HCT116 (cell line): ENCODE measurements around the gene ZNF80. TPM values are rescaled to one million over a fixed set of nuclear protein-coding genes. Genes with fewer than 3 reads are reported as not detected.

Experiments
- ATAC-seq: fragments of 200-7000 bp; cut with Tn5 transposase; 2 replicates; pipeline ENCODE4 v1.9.1; 2020; ENCODE audit warnings: mild to moderate bottlenecking, moderate library complexity
- BruUV-seq: library from RNA; stranded (reverse); fragments of 400-500 nt; replicated peaks from 2 replicates; lab custom pipeline; 2021; lab: Mats Ljungman, UMichigan
- CTCF ChIA-PET: fragments of 300-600 bp; sonication (Branson Sonifier 250); formaldehyde crosslinking; loops from one replicate; lab custom pipeline; 2021; ENCODE audit warnings: antibody characterized with exemption; lab: Charles Lee
- POLR2A ChIA-PET: fragments of 300-600, 350-600 bp; sonication (Branson Sonifier 250); formaldehyde crosslinking; loops from one replicate; lab custom pipeline; 2021; ENCODE audit warnings: antibody characterized with exemption; lab: Charles Lee
- RAD21 ChIA-PET, 2 experiments: fragments of 300-600 bp; sonication (Branson Sonifier 250); formaldehyde crosslinking; loops; one replicate each; lab custom pipeline; 2023; ENCODE audit warnings: low total read pairs in 2 of 2; ENCODE audit not compliant: uncharacterized antibody in 2 of 2, unreplicated experiment in 2 of 2, low non-redundant PET in 1 of 2; lab: Charles Lee
- DNase-seq: peaks from one replicate; pipeline ENCODE4 v3.0.0-alpha.2; 2010; ENCODE audit warnings: low read depth, low spot score
- H2AFZ ChIP-seq: fragments of 200-600 bp; shearing (Covaris generic), sonication (generic); 2 replicates; pipeline ENCODE4 v1.6.1; 2017; ENCODE audit warnings: low read depth, mixed run types, mixed read lengths, antibody characterized with exemption, low read length; ENCODE audit not compliant: poor library complexity, severe bottlenecking
- H3K27ac ChIP-seq: 2 replicates; pipeline ENCODE4 v1.5.1; 2012; ENCODE audit warnings: low read depth, low read length
- H3K27me3 ChIP-seq: fragments of 200-600 bp; sonication (generic); 2 replicates; pipeline ENCODE4 v1.6.1; 2016; ENCODE audit warnings: mixed run types, low read length, mixed read lengths; ENCODE audit not compliant: insufficient read depth
- H3K36me3 ChIP-seq, 2 experiments: fragments of 200-500 bp in 1 of 2; fragments of 200-600 bp in 1 of 2; sonication (Bioruptor generic) in 1 of 2; sonication (generic) in 1 of 2; 2 replicates each; pipeline versions ENCODE4 v1.5.1 to v1.6.1; 2014 to 2016; ENCODE audit warnings: low read length in 2 of 2, inconsistent platforms in 1 of 2, mixed read lengths in 1 of 2, mixed run types in 1 of 2; ENCODE audit not compliant: insufficient read depth in 2 of 2, control insufficient read depth in 1 of 2
- H3K4me1 ChIP-seq, 2 experiments: fragments of 200-600 bp in 1 of 2; sonication (generic) in 1 of 2; 2 replicates each; pipeline versions ENCODE4 v1.5.1 to v1.6.1; 2012 to 2017; ENCODE audit warnings: low read length in 2 of 2, inconsistent platforms in 1 of 2, mild to moderate bottlenecking in 1 of 2, mixed read lengths in 1 of 2, mixed run types in 1 of 2, moderate library complexity in 1 of 2; ENCODE audit not compliant: insufficient read depth in 2 of 2, control insufficient read depth in 1 of 2
- H3K4me2 ChIP-seq: fragments of 200-600 bp; sonication (generic); 2 replicates; pipeline ENCODE4 v1.6.1; 2017; ENCODE audit warnings: mixed run types, low read length, mixed read lengths
- H3K4me3 ChIP-seq, 2 experiments: fragments of 200-600 bp in 1 of 2; sonication (generic) in 1 of 2; replicated peaks in 1 of 2; 2 replicates each; pipeline ENCODE4 v1.5.1; 2011 to 2016; ENCODE audit warnings: low read length in 2 of 2, control low read depth in 1 of 2, low read depth in 1 of 2, mild to moderate bottlenecking in 1 of 2, mixed read lengths in 1 of 2, mixed run types in 1 of 2
- H3K79me2 ChIP-seq: fragments of 200-600 bp; sonication (generic); 2 replicates; pipeline ENCODE4 v1.6.1; 2017; ENCODE audit warnings: mild to moderate bottlenecking, mixed run types, low read length, moderate library complexity, mixed read lengths; ENCODE audit not compliant: insufficient read depth
- H3K9ac ChIP-seq: fragments of 200-600 bp; sonication (generic); 2 replicates; pipeline ENCODE4 v1.6.1; 2016; ENCODE audit warnings: low read length, mixed read lengths
- H3K9me2 ChIP-seq: fragments of 200-600 bp; sonication (generic), shearing (Covaris generic); 2 replicates; pipeline ENCODE4 v1.6.1; 2017; ENCODE audit warnings: mixed run types, mild to moderate bottlenecking, moderate library complexity; ENCODE audit not compliant: insufficient read depth
- H3K9me3 ChIP-seq, 2 experiments: fragments of 200-500 bp in 1 of 2; fragments of 200-600 bp in 1 of 2; sonication (Bioruptor generic) in 1 of 2; sonication (generic) in 1 of 2; 2 replicates each; pipeline ENCODE4 v1.6.1; 2014 to 2017; ENCODE audit warnings: low read length in 2 of 2, mixed read lengths in 2 of 2, inconsistent platforms in 1 of 2, low read depth in 1 of 2, mild to moderate bottlenecking in 1 of 2, mixed run types in 1 of 2, moderate library complexity in 1 of 2; ENCODE audit not compliant: control insufficient read depth in 1 of 2, insufficient read depth in 1 of 2
- H4K20me1 ChIP-seq: fragments of 200-600 bp; sonication (generic), shearing (Covaris generic); 2 replicates; pipeline ENCODE4 v1.6.1; 2017; ENCODE audit warnings: mixed run types, mild to moderate bottlenecking, moderate library complexity; ENCODE audit not compliant: insufficient read depth
- ATF3 ChIP-seq: IDR thresholded peaks from 2 replicates; pipeline ENCODE4 v1.6.1; 2012
- CBX3 ChIP-seq: IDR thresholded peaks from 2 replicates; pipeline ENCODE4 v1.6.1; 2012; ENCODE audit warnings: low read depth
- CTCF ChIP-seq, 3 experiments: fragments of 200-600 bp in 1 of 3; sonication (generic) in 1 of 3; IDR thresholded peaks in 2 of 3; conservative IDR thresholded peaks in 1 of 3; 2 replicates each; pipeline ENCODE4 v1.5.1; 2012 to 2017; ENCODE audit warnings: low read depth in 2 of 3, low read length in 2 of 3, antibody characterized with exemption in 1 of 3, borderline replicate concordance in 1 of 3, control low read depth in 1 of 3, mild to moderate bottlenecking in 1 of 3, mixed read lengths in 1 of 3, mixed run types in 1 of 3, moderate library complexity in 1 of 3; ENCODE audit not compliant: insufficient read depth in 1 of 3
- EGR1 ChIP-seq: IDR thresholded peaks from 2 replicates; pipeline ENCODE4 v1.6.1; 2012; ENCODE audit warnings: low read depth
- ELF1 ChIP-seq: IDR thresholded peaks from 2 replicates; pipeline ENCODE4 v1.6.1; 2012; ENCODE audit warnings: low read depth, borderline replicate concordance
- EZH2phosphoT487 ChIP-seq: fragments of 200-600 bp; IDR thresholded peaks from 2 replicates; pipeline ENCODE4 v1.6.1; 2018; ENCODE audit warnings: antibody characterized with exemption, borderline replicate concordance
- FOSL1 ChIP-seq: IDR thresholded peaks from 2 replicates; pipeline ENCODE4 v1.6.1; 2012; ENCODE audit warnings: low read depth
- JUND ChIP-seq: IDR thresholded peaks from 2 replicates; pipeline ENCODE4 v1.6.1; 2012
- MAX ChIP-seq: IDR thresholded peaks from 2 replicates; pipeline ENCODE4 v1.6.1; 2012
- POLR2A ChIP-seq: IDR thresholded peaks from 2 replicates; pipeline ENCODE4 v1.7.0; 2011; ENCODE audit warnings: borderline replicate concordance; ENCODE audit not compliant: insufficient read depth, insufficient read length; ENCODE audit errors: extremely low read depth
- POLR2AphosphoS5 ChIP-seq: IDR thresholded peaks from 2 replicates; pipeline ENCODE4 v1.6.1; 2011; ENCODE audit warnings: mild to moderate bottlenecking, low read depth, low read length, moderate library complexity
- REST ChIP-seq: IDR thresholded peaks from 2 replicates; pipeline ENCODE4 v1.6.1; 2012; ENCODE audit warnings: low read depth
- SIN3A ChIP-seq: IDR thresholded peaks from 2 replicates; pipeline ENCODE4 v1.6.1; 2012; ENCODE audit warnings: low read depth
- SRF ChIP-seq: IDR thresholded peaks from 2 replicates; pipeline ENCODE4 v1.6.1; 2012; ENCODE audit warnings: low read depth
- ZFX ChIP-seq: fragments of 450-650 bp; IDR thresholded peaks from 2 replicates; pipeline ENCODE4 v1.6.1; 2017
- ZNF274 ChIP-seq: fragments of 200-500 bp; sonication (Bioruptor generic); IDR thresholded peaks from 2 replicates; pipeline ENCODE4 v1.6.1; 2014; ENCODE audit warnings: mild to moderate bottlenecking, low read depth, low read length, inconsistent platforms
- intact Hi-C: fragments of 100-400 bp; cut with micrococcal nuclease; formaldehyde crosslinking; loops from 2 replicates; pipeline ENCODE4 v1.10.0; 2022
- total RNA-seq: library from RNA; stranded (reverse); gene quantifications from one replicate; pipeline ENCODE4 v1.2.1, GENCODE V29; 2021; ENCODE audit not compliant: unreplicated experiment

The ZNF80 gene
- total RNA-seq, 1 experiment from 2014 or later = 0.12 TPM

- no peaks in the 10 kb centered on the region for H3K79me2 ChIP-seq
- H3K4me3 ChIP-seq = no peak overlapping the region
- no peak overlapping the region for H3K27ac ChIP-seq
- H3K9me3 ChIP-seq = no peaks in the 10 kb centered on the region
- peaks cover 0 to 6% of the 10 kb centered on the region in 2 experiments; a peak in 1 of 4 replicates for H3K4me1 ChIP-seq
- H3K9me2 ChIP-seq = no peaks in the 10 kb centered on the region
- intact Hi-C loops = no loop called here
- ChIA-PET POLR2A (no interaction called here), RAD21 (no interaction called here), CTCF (no interaction called here)
- H3K36me3 ChIP-seq = no peaks in the 10 kb centered on the region
- H3K27me3 ChIP-seq = no peaks in the 10 kb centered on the region
- BruUV-seq = no TSS peak
- H3K4me2 ChIP-seq = no peak overlapping the region
- no peak for ATAC-seq
- H4K20me1 ChIP-seq = no peaks in the 10 kb centered on the region
- TF ChIP-seq ZFX (0 out of 2 replicates have a peak, but pooled peaks have one; percentile 38), EGR1 (no peak), EZH2phosphoT487 (no peak), POLR2A (no peak), CBX3 (no peak), MAX (no peak), ZNF274 (no peak)
- DNase-seq = no peak
- H3K9ac ChIP-seq = no peak overlapping the region
- H2AFZ ChIP-seq = no peak overlapping the region
Observed at GRCh38 chr3:114274929-114275328, 37.6 kb upstream of the ZNF80 start.

GRCh38 chr3:114272271-114272670, 34.9 kb upstream of the ZNF80 start:
- DNase-seq (no peak), ATAC-seq (no peak)
- H3K4me2 ChIP-seq = no peak overlapping the region
- H3K79me2 ChIP-seq = no peaks in the 10 kb centered on the region
- H3K9ac ChIP-seq = no peak overlapping the region
- no peak overlapping the region for H2AFZ ChIP-seq
- no peaks in the 10 kb centered on the region for H3K27me3 ChIP-seq
- no peaks in the 10 kb centered on the region for H3K9me2 ChIP-seq
- CTCF ChIA-PET = no interaction called here
- BruUV-seq = no TSS peak
- no peaks in the 10 kb centered on the region for H3K36me3 ChIP-seq
- no peaks in the 10 kb centered on the region for H4K20me1 ChIP-seq
- H3K9me3 ChIP-seq = no peaks in the 10 kb centered on the region
- no peak overlapping the region for H3K4me3 ChIP-seq
- intact Hi-C loops = no loop called here
- POLR2A ChIA-PET = no interaction called here
- peaks cover 0 to 6% of the 10 kb centered on the region in 2 experiments; a peak in 1 of 4 replicates for H3K4me1 ChIP-seq
- TF ChIP-seq SRF = no peak
- no peak for TF ChIP-seq ELF1
- no peak for TF ChIP-seq REST
- no peak for TF ChIP-seq POLR2A
- TF ChIP-seq ZFX = no peak
- no peak for TF ChIP-seq CTCF (IDR thresholded peaks at IDR 0.05 in 2 of 3, conservative IDR thresholded peaks at IDR 0.05 in 1 of 3; ENCODE audit: borderline replicate concordance in 1 of 3, insufficient read depth in 1 of 3, low read depth in 2 of 3, low read length in 2 of 3)
- no peak for TF ChIP-seq SIN3A
- TF ChIP-seq CBX3 = no peak
- TF ChIP-seq ATF3 = no peak
- no peak for TF ChIP-seq JUND
- no peak for TF ChIP-seq POLR2AphosphoS5
- no peak for TF ChIP-seq FOSL1
- H3K27ac ChIP-seq = no peak overlapping the region
- RAD21 ChIA-PET = no interaction called here
